MCF 10A (cell line): Measurements from ENCODE around the gene VTA1. TPM values are rescaled to one million over a fixed set of nuclear protein-coding genes. Genes with fewer than 3 reads are reported as not detected.

Experiments
- BruUV-seq: library from RNA; stranded (reverse); fragments of 400-500 nt; replicated peaks from 2 replicates; lab custom pipeline; 2021; lab: Mats Ljungman, UMichigan
- CTCF ChIA-PET: fragments of 300-600 bp; sonication (Branson Sonifier 250); formaldehyde crosslinking; extraction: SDS; loops from one replicate; lab custom pipeline; 2021; ENCODE audit warnings: antibody characterized with exemption, inconsistent platforms; lab: Yijun Ruan, JAX
- POLR2A ChIA-PET: fragments of 300-600, 350-650 bp; sonication (Branson Sonifier 250); formaldehyde crosslinking; extraction: SDS; loops from one replicate; lab custom pipeline; 2020; ENCODE audit warnings: antibody characterized with exemption, inconsistent platforms; lab: Yijun Ruan, JAX
- DNase-seq: peaks from one replicate; pipeline ENCODE4 v3.0.0-alpha.2; 2018; ENCODE audit not compliant: unreplicated experiment
- H3K27ac Mint-ChIP-seq: one replicate; pipeline ENCODE4 v1.8.0; 2022; ENCODE audit warnings: mild to moderate bottlenecking, low read depth, mixed read lengths; ENCODE audit not compliant: unreplicated experiment
- H3K27me3 Mint-ChIP-seq: one replicate; pipeline ENCODE4 v1.8.0; 2022; ENCODE audit warnings: mixed read lengths; ENCODE audit not compliant: insufficient read depth, unreplicated experiment
- H3K36me3 Mint-ChIP-seq: one replicate; pipeline ENCODE4 v1.8.0; 2022; ENCODE audit warnings: mild to moderate bottlenecking, moderate library complexity, mixed read lengths; ENCODE audit not compliant: insufficient read depth, unreplicated experiment
- H3K4me1 Mint-ChIP-seq: one replicate; pipeline ENCODE4 v1.8.0; 2022; ENCODE audit warnings: mixed read lengths; ENCODE audit not compliant: insufficient read depth, unreplicated experiment
- H3K4me3 Mint-ChIP-seq: one replicate; pipeline ENCODE4 v1.8.0; 2022; ENCODE audit warnings: mild to moderate bottlenecking, moderate library complexity, mixed read lengths; ENCODE audit not compliant: unreplicated experiment
- H3K9me3 Mint-ChIP-seq: one replicate; pipeline ENCODE4 v1.8.0; 2022; ENCODE audit warnings: mixed read lengths; ENCODE audit not compliant: unreplicated experiment
- intact Hi-C: fragments of 100-400 bp; cut with micrococcal nuclease; formaldehyde crosslinking; loops from 2 replicates; pipeline ENCODE4 v1.14.1; 2022
- total RNA-seq: library from RNA; stranded (reverse); gene quantifications from 2 replicates; pipeline ENCODE4 v1.2.3, GENCODE V29; 2022
- TF ChIP-seq, protein P1 (sequence below): fragments of 200-600 bp; IDR thresholded peaks from one replicate; pipeline ENCODE4 v1.8.0; 2022; ENCODE audit warnings: antibody characterized with exemption, mild to moderate bottlenecking; ENCODE audit not compliant: unreplicated experiment

Gene VTA1
- total RNA-seq, 1 experiment from 2014 or later, result 42.9 TPM

DNA sequence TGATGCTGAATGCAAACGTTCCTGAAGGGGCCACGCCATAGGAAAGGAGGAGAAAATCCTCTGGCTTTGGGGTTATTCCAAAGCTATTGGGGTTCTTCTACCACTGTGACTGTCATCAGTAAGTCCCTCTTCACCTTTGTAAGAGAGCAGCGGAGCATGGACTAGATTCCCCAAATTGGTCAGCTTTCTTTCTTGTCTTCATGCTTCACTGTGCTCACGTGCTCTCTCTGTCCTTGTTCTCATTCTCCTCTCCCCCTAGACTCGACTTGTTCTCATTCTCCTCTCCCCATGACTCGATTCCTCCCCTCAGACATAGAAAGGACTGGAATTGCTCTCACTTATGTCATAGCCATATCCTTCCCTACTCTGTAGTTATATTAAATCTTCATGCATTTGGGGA lies 99.9 kb downstream of the VTA1 start:
- no peak for DNase-seq
- H3K4me1 Mint-ChIP-seq, result no peaks in the 10 kb centered on the region
- intact Hi-C loops, result no loop called here
- CTCF ChIA-PET, result no interaction called here
- no peak overlapping the region for H3K27ac Mint-ChIP-seq
- no peaks in the 10 kb centered on the region for H3K9me3 Mint-ChIP-seq
- BruUV-seq, result no TSS peak
- no peaks in the 10 kb centered on the region for H3K27me3 Mint-ChIP-seq
- POLR2A ChIA-PET, result no interaction called here
- no peaks in the 10 kb centered on the region for H3K36me3 Mint-ChIP-seq
- TF ChIP-seq, protein P1, sequence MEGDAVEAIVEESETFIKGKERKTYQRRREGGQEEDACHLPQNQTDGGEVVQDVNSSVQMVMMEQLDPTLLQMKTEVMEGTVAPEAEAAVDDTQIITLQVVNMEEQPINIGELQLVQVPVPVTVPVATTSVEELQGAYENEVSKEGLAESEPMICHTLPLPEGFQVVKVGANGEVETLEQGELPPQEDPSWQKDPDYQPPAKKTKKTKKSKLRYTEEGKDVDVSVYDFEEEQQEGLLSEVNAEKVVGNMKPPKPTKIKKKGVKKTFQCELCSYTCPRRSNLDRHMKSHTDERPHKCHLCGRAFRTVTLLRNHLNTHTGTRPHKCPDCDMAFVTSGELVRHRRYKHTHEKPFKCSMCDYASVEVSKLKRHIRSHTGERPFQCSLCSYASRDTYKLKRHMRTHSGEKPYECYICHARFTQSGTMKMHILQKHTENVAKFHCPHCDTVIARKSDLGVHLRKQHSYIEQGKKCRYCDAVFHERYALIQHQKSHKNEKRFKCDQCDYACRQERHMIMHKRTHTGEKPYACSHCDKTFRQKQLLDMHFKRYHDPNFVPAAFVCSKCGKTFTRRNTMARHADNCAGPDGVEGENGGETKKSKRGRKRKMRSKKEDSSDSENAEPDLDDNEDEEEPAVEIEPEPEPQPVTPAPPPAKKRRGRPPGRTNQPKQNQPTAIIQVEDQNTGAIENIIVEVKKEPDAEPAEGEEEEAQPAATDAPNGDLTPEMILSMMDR, result no peak
- no peak overlapping the region for H3K4me3 Mint-ChIP-seq

GRCh38 chr6:142249266-142249665 lies 102.2 kb downstream of the VTA1 start:
- ChIA-PET CTCF (interaction anchor here (0.8 kb wide), 1 partner anchor 11 kb away, joined by 3 read pairs; no protein-coding TSS in a partner anchor), POLR2A (no interaction called here)

GRCh38 chr6:142251930-142252445 lies 104.9 kb downstream of the VTA1 start:
- intact Hi-C loops, result no loop called here
- H3K27me3 Mint-ChIP-seq, result no peaks in the 10 kb centered on the region
- peaks cover 5% of the 10 kb centered on the region for H3K36me3 Mint-ChIP-seq
- no peak for DNase-seq
- H3K4me3 Mint-ChIP-seq, result no peak overlapping the region
- ChIA-PET POLR2A (no interaction called here), CTCF (interaction anchor here (0.6 to 1.4 kb wide), 2 partner anchors 9 to 32 kb away, joined by 3 to 4 read pairs; no protein-coding TSS in a partner anchor)
- BruUV-seq, result no TSS peak
- H3K9me3 Mint-ChIP-seq, result no peaks in the 10 kb centered on the region
- H3K27ac Mint-ChIP-seq, result no peak overlapping the region
- H3K4me1 Mint-ChIP-seq, result no peaks in the 10 kb centered on the region
- TF ChIP-seq, protein P1, result no peak

More at GRCh38 chr6:142249266-142249665, 102.2 kb downstream of the VTA1 start:
- Mint-ChIP-seq H3K27ac (no peak overlapping the region), H3K4me1 (no peaks in the 10 kb centered on the region), H3K9me3 (no peaks in the 10 kb centered on the region), H3K36me3 (no peaks in the 10 kb centered on the region), H3K27me3 (no peaks in the 10 kb centered on the region), H3K4me3 (no peak overlapping the region)
- no TSS peak for BruUV-seq
- intact Hi-C loops, result no loop called here
- TF ChIP-seq, protein P1, result no peak
- DNase-seq, result no peak

- Mint-ChIP-seq H3K36me3 (peaks cover 6% of the 10 kb centered on the region), H3K27ac (no peak overlapping the region), H3K27me3 (no peaks in the 10 kb centered on the region), H3K4me1 (no peaks in the 10 kb centered on the region), H3K4me3 (no peak overlapping the region), H3K9me3 (no peaks in the 10 kb centered on the region)
- ChIA-PET CTCF (interaction anchor here (0.7 kb wide), 1 partner anchor 31 kb away, joined by 4 read pairs; no protein-coding TSS in a partner anchor), POLR2A (no interaction called here)
- BruUV-seq, result no TSS peak
- intact Hi-C loops, result no loop called here
- TF ChIP-seq, protein P1, result no peak
- no peak for DNase-seq
Measured at GRCh38 chr6:142254513-142254912, 107.5 kb downstream of the VTA1 start.
